Cardiac muscle cell (in vitro differentiated cells and primary cell): ENCODE data around the gene ZNF397. TPM values are rescaled to one million over a fixed set of nuclear protein-coding genes. Genes with fewer than 3 reads are reported as not detected.
"Not testable (repeated sequence)": the region's sequence is repeated elsewhere in the genome, so short reads cannot be mapped to it uniquely, and the experiment has no call there.

Experiments
- DNase-seq, 2 donors: peaks; one replicate each; pipeline versions ENCODE4 v3.0.0 to v3.0.0-alpha.2; 2010 to 2017; ENCODE audit warnings: low read depth in 1 of 2, low spot score in 1 of 2
- H3K27ac ChIP-seq: fragments of 200-600 bp; sonication (generic); 2 replicates; pipeline ENCODE4 v1.5.1; 2016
- H3K27me3 ChIP-seq: fragments of 200-600 bp; sonication (generic); 2 replicates; pipeline ENCODE4 v1.6.0; 2016; ENCODE audit warnings: control low read depth
- H3K36me3 ChIP-seq: fragments of 200-600 bp; sonication (generic); 2 replicates; pipeline ENCODE4 v1.5.1; 2016; ENCODE audit warnings: control low read depth
- H3K4me1 ChIP-seq: fragments of 200-600 bp; sonication (generic); 2 replicates; pipeline ENCODE4 v1.8.1; 2017; ENCODE audit warnings: low read depth, mild to moderate bottlenecking, mixed run types
- H3K4me3 ChIP-seq: fragments of 200-600 bp; sonication (generic); 2 replicates; pipeline ENCODE4 v1.5.1; 2016; ENCODE audit warnings: mild to moderate bottlenecking
- H3K9me3 ChIP-seq: fragments of 200-600 bp; sonication (generic); 2 replicates; pipeline ENCODE4 v1.5.1; 2017; ENCODE audit warnings: low read depth, mild to moderate bottlenecking, control low read depth
- CTCF ChIP-seq: IDR thresholded peaks from 2 replicates; pipeline ENCODE4 v1.5.1; 2012; ENCODE audit warnings: low read depth, mild to moderate bottlenecking, low read length
- polyA plus RNA-seq: library from polyadenylated mRNA; unstranded; fragments of >200 nt; fragmentation: Nextera tagmentation; extraction: Ambion mirVana; gene quantifications from 2 replicates; pipeline ENCODE4 v1.2.1, GENCODE V29; 2016
- total RNA-seq: library from RNA; depleted of rRNA; stranded (reverse); fragments of >200 nt; gene quantifications from 2 replicates; pipeline ENCODE4 v1.2.3, GENCODE V29; 2016

Gene ZNF397
- total and polyA plus RNA-seq, 2 experiments from 2014 or later = 10.2 to 21.5 TPM

- Histone ChIP-seq H3K4me3 (no peak overlapping the region), H3K9me3 (no peaks in the 10 kb centered on the region), H3K27me3 (no peaks in the 10 kb centered on the region), H3K27ac (no peak overlapping the region), H3K36me3 (no peaks in the 10 kb centered on the region), H3K4me1 (no peaks in the 10 kb centered on the region)
- DNase-seq = no peak
- TF ChIP-seq CTCF = no peak
Measured at GRCh38 chr18:35201256-35201931, 39.4 kb upstream of the ZNF397 start.

GRCh38 chr18:35203067-35203466 is 37.8 kb upstream of the ZNF397 start:
- no peaks in the 10 kb centered on the region for H3K4me1 ChIP-seq
- H3K36me3 ChIP-seq = no peaks in the 10 kb centered on the region
- no peak for TF ChIP-seq CTCF
- no peak overlapping the region for H3K27ac ChIP-seq
- H3K27me3 ChIP-seq = no peaks in the 10 kb centered on the region
- H3K9me3 ChIP-seq = no peaks in the 10 kb centered on the region
- no peak overlapping the region for H3K4me3 ChIP-seq
- peak in 1 of 2 donors; percentile 84 for DNase-seq

GRCh38 chr18:35205199-35205712 is 35.6 kb upstream of the ZNF397 start:
- Histone ChIP-seq H3K27ac (no peak overlapping the region), H3K9me3 (no peaks in the 10 kb centered on the region), H3K27me3 (no peaks in the 10 kb centered on the region), H3K36me3 (no peaks in the 10 kb centered on the region), H3K4me1 (no peaks in the 10 kb centered on the region), H3K4me3 (no peak overlapping the region)
- TF ChIP-seq CTCF = no peak
- no peak for DNase-seq

- not testable (repeated sequence) for H3K9me3 ChIP-seq, H3K4me3 ChIP-seq, DNase-seq, H3K4me1 ChIP-seq, H3K36me3 ChIP-seq, H3K27ac ChIP-seq, H3K27me3 ChIP-seq
Measured at GRCh38 chr18:35205746-35206458, 34.9 kb upstream of the ZNF397 start.

GRCh38 chr18:35215026-35215425 is 25.8 kb upstream of the ZNF397 start:
- no peak for TF ChIP-seq CTCF
- Histone ChIP-seq H3K4me1 (peaks cover 5% of the 10 kb centered on the region), H3K36me3 (no peaks in the 10 kb centered on the region), H3K27me3 (no peaks in the 10 kb centered on the region), H3K27ac (no peak overlapping the region), H3K9me3 (no peaks in the 10 kb centered on the region), H3K4me3 (no peak overlapping the region)
- DNase-seq = peak in 1 of 2 donors; percentile 15

GRCh38 chr18:35216611-35217010 is 24.2 kb upstream of the ZNF397 start:
- H3K36me3 ChIP-seq, H3K9me3 ChIP-seq, H3K27ac ChIP-seq, DNase-seq, H3K27me3 ChIP-seq, H3K4me3 ChIP-seq, H3K4me1 ChIP-seq: not testable (repeated sequence)

GRCh38 chr18:35219331-35219730 is 21.5 kb upstream of the ZNF397 start:
- H3K36me3 ChIP-seq, DNase-seq, H3K27me3 ChIP-seq, H3K9me3 ChIP-seq, H3K4me3 ChIP-seq, H3K27ac ChIP-seq, H3K4me1 ChIP-seq: not testable (repeated sequence)
